A549 (cell line): ENCODE results near the gene MLX. TPM values are rescaled to one million over a fixed set of nuclear protein-coding genes. Genes with fewer than 3 reads are reported as not detected.

Experiments used
- ATAC-seq, 2 experiments: fragments of 200-7000 bp in 1 of 2; fragments of >200 bp in 1 of 2; cut with Nextera tagmentation in 1 of 2; cut with Tn5 transposase in 1 of 2; 3 replicates each; pipeline versions ENCODE4 v1.8.0 to v1.9.1; 2018 to 2020; ENCODE audit warnings: mild to moderate bottlenecking in 1 of 2, moderate library complexity in 1 of 2
- CTCF ChIA-PET: fragments of 300-600 bp; sonication (Branson Sonifier 250); formaldehyde crosslinking; extraction: SDS; loops from one replicate; lab custom pipeline; 2021; ENCODE audit warnings: antibody characterized with exemption, inconsistent platforms; lab: Yijun Ruan, JAX
- POLR2A ChIA-PET: fragments of 350-600 bp; formaldehyde crosslinking; extraction: SDS; loops from one replicate; lab custom pipeline; 2021; ENCODE audit warnings: antibody characterized with exemption, inconsistent platforms; lab: Yijun Ruan, JAX
- DNase-seq, 2 experiments: peaks; one replicate each; pipeline versions ENCODE4 v3.0.0 to v3.0.0-alpha.2; 2011 to 2016; ENCODE audit warnings: low read depth in 1 of 2, low spot score in 1 of 2
- FAIRE-seq: peaks from 2 replicates; lab custom pipeline; 2011; peaks lifted over from hg19 to GRCh38; lab: Jason Lieb, UNC
- H3K27ac ChIP-seq, 2 experiments: fragments of >200 bp; sonication (Bioruptor Twin); formaldehyde crosslinking; 3 replicates each; pipeline ENCODE4 v1.5.1; 2016 to 2017
- H3K4me1 ChIP-seq: fragments of >200 bp; sonication (Bioruptor Twin); formaldehyde crosslinking; 3 replicates; pipeline ENCODE4 v1.6.1; 2016
- H3K4me2 ChIP-seq: fragments of >200 bp; sonication (Bioruptor Twin); formaldehyde crosslinking; 3 replicates; pipeline ENCODE4 v1.6.1; 2016
- H3K4me3 ChIP-seq: fragments of >200 bp; sonication (Bioruptor Twin); formaldehyde crosslinking; 3 replicates; pipeline ENCODE4 v1.5.1; 2016
- H3K9me3 ChIP-seq: fragments of >200 bp; sonication (Bioruptor Twin); formaldehyde crosslinking; 3 replicates; pipeline ENCODE4 v1.6.1; 2016
- BHLHE40 ChIP-seq: IDR thresholded peaks from 2 replicates; pipeline ENCODE4 v1.6.1; 2012; ENCODE audit warnings: low read depth, low read length, inconsistent platforms
- CBX8 ChIP-seq: fragments of 200-600 bp; sonication (generic); IDR thresholded peaks from 2 replicates; pipeline ENCODE4 v1.6.1; 2016
- CEBPB ChIP-seq, 2 experiments: fragments of >200 bp in 1 of 2; sonication (Bioruptor Twin) in 1 of 2; formaldehyde crosslinking in 1 of 2; IDR thresholded peaks; 2 replicates each; pipeline ENCODE4 v1.6.1; 2012 to 2016
- CHD4 ChIP-seq: fragments of 200-600 bp; sonication (generic); IDR thresholded peaks from 2 replicates; pipeline ENCODE4 v1.6.1; 2016; ENCODE audit warnings: antibody characterized with exemption, mild to moderate bottlenecking, borderline replicate concordance
- EHF ChIP-seq: fragments of 250-450 bp; sonication (Bioruptor Pico); IDR thresholded peaks from 2 replicates; pipeline ENCODE4 v1.5.0; 2020; ENCODE audit warnings: mild to moderate bottlenecking
- EHMT2 ChIP-seq: fragments of 200-600 bp; sonication (generic); IDR thresholded peaks from 2 replicates; pipeline ENCODE4 v1.6.1; 2016; ENCODE audit warnings: antibody characterized with exemption, low read depth, mild to moderate bottlenecking, moderate library complexity
- EP300 ChIP-seq, 2 experiments: fragments of >200 bp; sonication (Bioruptor Twin); formaldehyde crosslinking; IDR thresholded peaks; 2 replicates in 1 of 2; 3 replicates in 1 of 2; pipeline ENCODE4 v1.6.1; 2016 to 2017
- FOSL2 ChIP-seq, 2 experiments: fragments of 450-650 bp in 1 of 2; fragments of >200 bp in 1 of 2; sonication (Bioruptor Twin) in 1 of 2; formaldehyde crosslinking; IDR thresholded peaks; 2 replicates each; pipeline versions ENCODE4 v1.5.0 to v1.6.1; 2016 to 2020; ENCODE audit warnings: mild to moderate bottlenecking in 1 of 2, moderate library complexity in 1 of 2
- HEYL ChIP-seq: fragments of 250-450 bp; sonication (Bioruptor Pico); IDR thresholded peaks from 2 replicates; pipeline ENCODE4 v1.8.0; 2021; ENCODE audit warnings: mild to moderate bottlenecking, moderate library complexity
- HOXA7 ChIP-seq: fragments of 250-450 bp; sonication (Bioruptor Pico); IDR thresholded peaks from 2 replicates; pipeline ENCODE4 v1.5.0; 2020; ENCODE audit warnings: mild to moderate bottlenecking, moderate library complexity
- HOXB13 ChIP-seq: fragments of 250-450 bp; sonication (Bioruptor Pico); IDR thresholded peaks from 2 replicates; pipeline ENCODE4 v1.5.0; 2020; ENCODE audit warnings: low read depth, mild to moderate bottlenecking, moderate library complexity
- JUN ChIP-seq, 2 experiments: fragments of >200 bp; sonication (Bioruptor Twin); formaldehyde crosslinking; IDR thresholded peaks; 2 replicates in 1 of 2; 3 replicates in 1 of 2; pipeline ENCODE4 v1.6.1; 2016 to 2017
- JUNB ChIP-seq: fragments of >200 bp; sonication (Bioruptor Twin); formaldehyde crosslinking; IDR thresholded peaks from 2 replicates; pipeline ENCODE4 v1.6.1; 2016
- KDM1A ChIP-seq: fragments of 200-600 bp; sonication (generic); IDR thresholded peaks from 2 replicates; pipeline ENCODE4 v1.6.1; 2016; ENCODE audit warnings: low read depth, mild to moderate bottlenecking
- KDM5A ChIP-seq: fragments of 200-600 bp; sonication (generic); IDR thresholded peaks from 2 replicates; pipeline ENCODE4 v1.6.1; 2016; ENCODE audit warnings: antibody characterized with exemption, mild to moderate bottlenecking
- MAZ ChIP-seq: fragments of 150-350 bp; IDR thresholded peaks from 2 replicates; pipeline ENCODE4 v1.6.1; 2014; ENCODE audit warnings: antibody characterized with exemption, low read depth, low read length, borderline replicate concordance
- NR3C1 ChIP-seq: fragments of >200 bp; sonication (Bioruptor Twin); formaldehyde crosslinking; IDR thresholded peaks from 3 replicates; pipeline ENCODE4 v1.6.1; 2017
- PHF8 ChIP-seq: fragments of 200-600 bp; sonication (generic); IDR thresholded peaks from 2 replicates; pipeline ENCODE4 v1.6.1; 2016; ENCODE audit warnings: low read depth, mild to moderate bottlenecking, antibody characterized with exemption, moderate library complexity, borderline replicate concordance
- RARB ChIP-seq: fragments of 250-450 bp; sonication (Bioruptor Pico); IDR thresholded peaks from 2 replicates; pipeline ENCODE4 v1.8.0; 2021; ENCODE audit warnings: mild to moderate bottlenecking, moderate library complexity
- RCOR1 ChIP-seq: fragments of 150-350 bp; IDR thresholded peaks from 2 replicates; pipeline ENCODE4 v1.6.1; 2014; ENCODE audit warnings: antibody characterized with exemption, low read length, low read depth
- RFX5 ChIP-seq: fragments of 450-650 bp; IDR thresholded peaks from 2 replicates; pipeline ENCODE4 v1.7.1; 2014; ENCODE audit warnings: antibody characterized with exemption, mild to moderate bottlenecking, moderate library complexity
- RNF2 ChIP-seq: fragments of 200-600 bp; sonication (generic); IDR thresholded peaks from 2 replicates; pipeline ENCODE4 v1.6.1; 2016; ENCODE audit warnings: low read depth, mild to moderate bottlenecking, antibody characterized with exemption, moderate library complexity, borderline replicate concordance
- TFCP2L1 ChIP-seq: fragments of 250-450 bp; sonication (Bioruptor Pico); IDR thresholded peaks from 2 replicates; pipeline ENCODE4 v1.5.0; 2021; ENCODE audit warnings: mild to moderate bottlenecking
- ZFP36 ChIP-seq: fragments of 450-650 bp; IDR thresholded peaks from 2 replicates; pipeline ENCODE4 v1.6.1; 2014; ENCODE audit warnings: borderline replicate concordance; ENCODE audit not compliant: partially characterized antibody
- ZNF302 ChIP-seq: fragments of 250-450 bp; sonication (Bioruptor Pico); IDR thresholded peaks from 2 replicates; pipeline ENCODE4 v1.9.0; 2021; ENCODE audit warnings: inconsistent platforms, mild to moderate bottlenecking, moderate library complexity
- WGBS: methylation state at CpG from one replicate; pipeline ENCODE4 v1.1.6; 2017; ENCODE audit errors: missing lambda C conversion rate; 5-methylcytosine and 5-hydroxymethylcytosine counted together
- polyA plus RNA-seq, 4 experiments: library from polyadenylated mRNA; depleted of rRNA in 3 of 4; stranded (reverse); fragments of >200 nt; fragmentation: RNase III in 1 of 4; extraction: RNeasy Plus Mini Kit Qiagen cat#74134 plus additional on column Dnase treatment in 1 of 4; gene quantifications; 2 replicates in 3 of 4; 3 replicates in 1 of 4; pipeline ENCODE4 v1.2.3, GENCODE V29; 2011 to 2017
- TF ChIP-seq, protein P1 (sequence below): fragments of >200 bp; sonication (Bioruptor Twin); formaldehyde crosslinking; IDR thresholded peaks from 2 replicates; pipeline ENCODE4 v1.6.1; 2016
- TF ChIP-seq, protein P2 (sequence below): fragments of >200 bp; sonication (Bioruptor Twin); formaldehyde crosslinking; IDR thresholded peaks from 3 replicates; pipeline ENCODE4 v1.6.1; 2016
- TF ChIP-seq, protein P3 (sequence below): IDR thresholded peaks from 2 replicates; pipeline ENCODE4 v1.6.1; 2012
- TF ChIP-seq, protein P4 (sequence below): IDR thresholded peaks from 2 replicates; pipeline ENCODE4 v1.6.1; 2012
- TF ChIP-seq, protein P5 (sequence below): fragments of 250-450 bp; sonication (Bioruptor Pico); IDR thresholded peaks from 2 replicates; pipeline ENCODE4 v1.5.0; 2021; ENCODE audit warnings: mild to moderate bottlenecking, moderate library complexity, borderline replicate concordance
- TF ChIP-seq, protein P6 (sequence below): fragments of 450-650 bp; IDR thresholded peaks from 2 replicates; pipeline ENCODE4 v1.6.1; 2014; ENCODE audit warnings: antibody characterized with exemption

The MLX gene
- polyA plus RNA-seq, 2 of the 4 experiments (the other 2 are of a cell fraction): 46.3 to 48.0 TPM

DNA sequence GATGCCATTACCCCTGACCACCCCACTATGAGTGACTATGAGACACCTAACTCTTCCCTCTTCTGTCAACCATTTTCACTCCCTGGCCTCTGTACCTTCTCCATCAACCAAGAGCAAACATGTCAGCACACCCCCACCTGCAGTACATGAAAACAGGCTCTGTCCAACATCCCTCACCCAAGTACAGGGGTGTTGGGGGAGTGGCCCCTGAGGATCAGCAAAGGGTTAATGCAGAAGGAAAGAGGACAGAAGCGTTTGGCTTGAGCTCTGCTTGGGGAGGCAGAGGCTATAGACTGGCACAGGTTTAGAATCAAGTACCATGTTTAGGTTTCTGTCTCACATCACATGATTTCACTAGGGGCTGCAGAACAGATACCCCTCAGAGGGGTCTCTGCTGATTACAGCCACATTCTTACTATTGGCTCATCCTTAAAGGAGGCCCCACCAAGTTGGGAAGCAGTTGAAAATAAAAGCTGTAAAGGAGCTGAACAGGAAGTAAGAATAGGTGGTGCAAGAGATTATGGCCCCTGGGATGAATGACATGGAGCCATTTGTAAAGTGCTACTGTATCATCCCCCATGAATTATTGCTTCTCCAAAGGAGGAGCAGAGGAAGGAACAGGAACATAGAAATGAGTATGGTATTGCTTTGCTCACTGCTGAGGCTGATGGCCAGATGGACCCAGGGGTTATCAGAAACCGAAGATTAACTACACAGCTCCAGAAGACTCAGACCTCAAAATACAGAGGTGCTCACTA is 13.1 kb downstream of the MLX start:
- CTCF ChIA-PET: interaction anchor here (2.7 to 15.8 kb wide), 13 partner anchors 10 to 243 kb away, joined by 9 to 394 read pairs (median 44); partner anchors contain the start of genes BECN1, CCR10, CNTNAP1 and COASY
- DNase-seq: no peak
- no peak for FAIRE-seq
- POLR2A ChIA-PET: no interaction called here
- TF ChIP-seq HOXA7 (no peak), ZNF302 (no peak), FOSL2 (IDR thresholded peaks at IDR 0.05) (no peak), FOSL2 (CRISPR knock-in tag; IDR thresholded peaks at IDR 0.05) (no peak), KDM5A (no peak), CBX8 (no peak), JUN (IDR thresholded peaks at IDR 0.05) (no peak), EHF (CRISPR knock-in tag) (no peak), HEYL (CRISPR knock-in tag) (no peak), MAZ (no peak), RCOR1 (no peak), RNF2 (no peak), CEBPB (IDR thresholded peaks at IDR 0.05) (no peak)
- TF ChIP-seq, protein P1, sequence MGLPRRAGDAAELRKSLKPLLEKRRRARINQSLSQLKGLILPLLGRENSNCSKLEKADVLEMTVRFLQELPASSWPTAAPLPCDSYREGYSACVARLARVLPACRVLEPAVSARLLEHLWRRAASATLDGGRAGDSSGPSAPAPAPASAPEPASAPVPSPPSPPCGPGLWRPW: no peak
- TF ChIP-seq, protein P2, sequence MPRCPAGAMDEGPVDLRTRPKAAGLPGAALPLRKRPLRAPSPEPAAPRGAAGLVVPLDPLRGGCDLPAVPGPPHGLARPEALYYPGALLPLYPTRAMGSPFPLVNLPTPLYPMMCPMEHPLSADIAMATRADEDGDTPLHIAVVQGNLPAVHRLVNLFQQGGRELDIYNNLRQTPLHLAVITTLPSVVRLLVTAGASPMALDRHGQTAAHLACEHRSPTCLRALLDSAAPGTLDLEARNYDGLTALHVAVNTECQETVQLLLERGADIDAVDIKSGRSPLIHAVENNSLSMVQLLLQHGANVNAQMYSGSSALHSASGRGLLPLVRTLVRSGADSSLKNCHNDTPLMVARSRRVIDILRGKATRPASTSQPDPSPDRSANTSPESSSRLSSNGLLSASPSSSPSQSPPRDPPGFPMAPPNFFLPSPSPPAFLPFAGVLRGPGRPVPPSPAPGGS: no peak
- TF ChIP-seq, protein P3, sequence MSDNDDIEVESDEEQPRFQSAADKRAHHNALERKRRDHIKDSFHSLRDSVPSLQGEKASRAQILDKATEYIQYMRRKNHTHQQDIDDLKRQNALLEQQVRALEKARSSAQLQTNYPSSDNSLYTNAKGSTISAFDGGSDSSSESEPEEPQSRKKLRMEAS: no peak
- TF ChIP-seq, protein P4, sequence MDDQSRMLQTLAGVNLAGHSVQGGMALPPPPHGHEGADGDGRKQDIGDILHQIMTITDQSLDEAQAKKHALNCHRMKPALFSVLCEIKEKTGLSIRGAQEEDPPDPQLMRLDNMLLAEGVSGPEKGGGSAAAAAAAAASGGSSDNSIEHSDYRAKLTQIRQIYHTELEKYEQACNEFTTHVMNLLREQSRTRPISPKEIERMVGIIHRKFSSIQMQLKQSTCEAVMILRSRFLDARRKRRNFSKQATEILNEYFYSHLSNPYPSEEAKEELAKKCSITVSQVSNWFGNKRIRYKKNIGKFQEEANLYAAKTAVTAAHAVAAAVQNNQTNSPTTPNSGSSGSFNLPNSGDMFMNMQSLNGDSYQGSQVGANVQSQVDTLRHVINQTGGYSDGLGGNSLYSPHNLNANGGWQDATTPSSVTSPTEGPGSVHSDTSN: no peak
- TF ChIP-seq, all 56 proteins: peak for 0
- Histone ChIP-seq H3K4me3 (no peak overlapping the region), H3K27ac (no peak overlapping the region), H3K4me2 (no peak overlapping the region), H3K4me1 (peaks cover 20% of the 10 kb centered on the region; the same call in 2 of the 3 replicates), H3K9me3 (no peaks in the 10 kb centered on the region)
- ATAC-seq: no peak
- 78% methylated on average over 2 of the region's 2 CpGs for WGBS

DNA sequence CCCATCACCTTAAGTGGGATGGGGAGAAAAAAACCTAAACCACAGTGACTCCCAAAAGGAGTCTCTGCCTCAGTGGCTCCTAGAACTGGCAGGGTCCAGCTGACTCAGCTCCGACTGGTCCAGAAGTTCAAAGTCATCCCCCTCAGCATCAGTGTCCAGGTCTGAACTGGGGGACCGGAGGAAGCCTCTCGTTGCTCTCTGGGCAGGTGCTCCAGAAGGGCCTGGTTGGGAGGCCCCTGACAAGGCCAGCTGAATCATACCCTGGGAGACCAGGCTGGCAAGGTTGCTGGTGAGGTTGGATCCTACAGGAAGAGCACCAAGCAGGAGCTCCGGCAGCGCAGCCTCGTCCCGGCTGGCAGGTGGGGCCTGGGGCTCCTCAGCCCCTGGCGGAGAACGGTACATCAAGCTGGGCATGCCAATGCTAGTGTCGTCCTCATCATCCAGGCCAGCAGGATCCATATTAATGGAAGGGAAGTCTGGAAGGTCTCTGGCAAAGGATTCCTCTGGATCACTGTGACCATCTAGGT is 14.9 kb downstream of the MLX start:
- Histone ChIP-seq H3K4me1 (peaks cover 8% of the 10 kb centered on the region; the same call in 2 of the 3 replicates), H3K9me3 (no peaks in the 10 kb centered on the region), H3K4me3 (no peak overlapping the region), H3K4me2 (no peak overlapping the region), H3K27ac (no peak overlapping the region)
- WGBS: 79% methylated on average over 5 of the region's 10 CpGs
- FAIRE-seq: no peak
- TF ChIP-seq TFCP2L1 (CRISPR knock-in tag): no peak
- TF ChIP-seq NR3C1: no peak
- TF ChIP-seq ZFP36: no peak
- TF ChIP-seq, protein P5, sequence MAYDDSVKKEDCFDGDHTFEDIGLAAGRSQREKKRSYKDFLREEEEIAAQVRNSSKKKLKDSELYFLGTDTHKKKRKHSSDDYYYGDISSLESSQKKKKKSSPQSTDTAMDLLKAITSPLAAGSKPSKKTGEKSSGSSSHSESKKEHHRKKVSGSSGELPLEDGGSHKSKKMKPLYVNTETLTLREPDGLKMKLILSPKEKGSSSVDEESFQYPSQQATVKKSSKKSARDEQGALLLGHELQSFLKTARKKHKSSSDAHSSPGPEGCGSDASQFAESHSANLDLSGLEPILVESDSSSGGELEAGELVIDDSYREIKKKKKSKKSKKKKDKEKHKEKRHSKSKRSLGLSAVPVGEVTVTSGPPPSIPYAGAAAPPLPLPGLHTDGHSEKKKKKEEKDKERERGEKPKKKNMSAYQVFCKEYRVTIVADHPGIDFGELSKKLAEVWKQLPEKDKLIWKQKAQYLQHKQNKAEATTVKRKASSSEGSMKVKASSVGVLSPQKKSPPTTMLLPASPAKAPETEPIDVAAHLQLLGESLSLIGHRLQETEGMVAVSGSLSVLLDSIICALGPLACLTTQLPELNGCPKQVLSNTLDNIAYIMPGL (CRISPR knock-in tag): no peak
- TF ChIP-seq, protein P4: no peak
- TF ChIP-seq CHD4: no peak
- TF ChIP-seq RARB (CRISPR knock-in tag): no peak
- no peak for TF ChIP-seq JUN (IDR thresholded peaks at IDR 0.05)
- no peak for TF ChIP-seq KDM1A
- no peak for TF ChIP-seq KDM5A
- no peak for TF ChIP-seq RFX5
- no peak for TF ChIP-seq HOXB13
- no peak for TF ChIP-seq JUNB
- TF ChIP-seq, protein P6, sequence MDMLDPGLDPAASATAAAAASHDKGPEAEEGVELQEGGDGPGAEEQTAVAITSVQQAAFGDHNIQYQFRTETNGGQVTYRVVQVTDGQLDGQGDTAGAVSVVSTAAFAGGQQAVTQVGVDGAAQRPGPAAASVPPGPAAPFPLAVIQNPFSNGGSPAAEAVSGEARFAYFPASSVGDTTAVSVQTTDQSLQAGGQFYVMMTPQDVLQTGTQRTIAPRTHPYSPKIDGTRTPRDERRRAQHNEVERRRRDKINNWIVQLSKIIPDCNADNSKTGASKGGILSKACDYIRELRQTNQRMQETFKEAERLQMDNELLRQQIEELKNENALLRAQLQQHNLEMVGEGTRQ: no peak
- no peak for TF ChIP-seq RNF2
- no peak for TF ChIP-seq BHLHE40
- no peak for TF ChIP-seq EHMT2
- TF ChIP-seq PHF8: no peak
- TF ChIP-seq EP300 (IDR thresholded peaks at IDR 0.05): no peak
- ATAC-seq: no peak
- POLR2A ChIA-PET: no interaction called here
- DNase-seq: no peak
- CTCF ChIA-PET: interaction anchor here (0.9 to 15.8 kb wide), 9 partner anchors 16 to 251 kb away, joined by 3 to 394 read pairs (median 4); partner anchors contain the start of genes BECN1, CCR10, COASY and MLX
